ENCODE measurements around the gene OR4P4. TPM values are rescaled to one million over a fixed set of nuclear protein-coding genes. Genes with fewer than 3 reads are reported as not detected.

OR4P4 gene
- total and polyA plus RNA-seq, 9 donors = 0.05 to 0.19 (median 0.08) TPM; not detected in 4

- no peak for DNase-seq
- Histone ChIP-seq H3K27ac (ENCODE audit: low read length) (no peak overlapping the region), H3K4me1 (ENCODE audit: control insufficient read depth, insufficient read depth, low read length) (no peaks in the 10 kb centered on the region), H3K4me3 (ENCODE audit: low read length) (no peak overlapping the region), H3K27me3 (ENCODE audit: control insufficient read depth, insufficient read depth, low read length) (no peaks in the 10 kb centered on the region), H3K9me3 (replicated peaks; ENCODE audit: control insufficient read depth, low read depth, low read length) (peaks cover 9% of the 10 kb centered on the region), H3K36me3 (ENCODE audit: control insufficient read depth, insufficient read depth, low read length) (no peaks in the 10 kb centered on the region)
- WGBS (ENCODE audit: insufficient coverage) = 60% methylated on average over 2 of the region's 5 CpGs
Observed at GRCh38 chr11:55673860-55674259, 38.9 kb downstream of the OR4P4 start.

Other genes with a start within 250 kb of the OR4P4 start
- gene OR4C15, start 80.6 kb upstream of the OR4P4 start, total RNA-seq = not detected
- not detected for gene OR4C15, start 80.6 kb upstream of the OR4P4 start, polyA plus RNA-seq (ENCODE audit: insufficient read depth in 1 of 8, insufficient read length in 8 of 8, low replicate concordance in 1 of 8)
- not detected for gene OR4C16, start 63.0 kb upstream of the OR4P4 start, total RNA-seq
- not detected for gene OR4C16, start 63.0 kb upstream of the OR4P4 start, polyA plus RNA-seq (ENCODE audit: insufficient read depth in 1 of 8, insufficient read length in 8 of 8, low replicate concordance in 1 of 8)
- gene OR4C11, start 27.5 kb upstream of the OR4P4 start, total RNA-seq = not detected
- gene OR4C11, start 27.5 kb upstream of the OR4P4 start, polyA plus RNA-seq (ENCODE audit: insufficient read depth in 1 of 8, insufficient read length in 8 of 8, low replicate concordance in 1 of 8) = under 1 TPM in 1 of 8 donors, not detected in 7; 0.10 TPM
- not detected for gene OR4S2, start 13.2 kb downstream of the OR4P4 start, total RNA-seq
- not detected for gene OR4S2, start 13.2 kb downstream of the OR4P4 start, polyA plus RNA-seq (ENCODE audit: insufficient read depth in 1 of 8, insufficient read length in 8 of 8, low replicate concordance in 1 of 8)
- not detected for gene OR4C6, start 27.1 kb downstream of the OR4P4 start, total RNA-seq
- not detected for gene OR4C6, start 27.1 kb downstream of the OR4P4 start, polyA plus RNA-seq (ENCODE audit: insufficient read depth in 1 of 8, insufficient read length in 8 of 8, low replicate concordance in 1 of 8)
- not detected for gene OR5D13, start 138.3 kb downstream of the OR4P4 start, total RNA-seq
- gene OR5D13, start 138.3 kb downstream of the OR4P4 start, polyA plus RNA-seq (ENCODE audit: insufficient read depth in 1 of 8, insufficient read length in 8 of 8, low replicate concordance in 1 of 8) = not detected
- not detected for gene OR5D14, start 160.4 kb downstream of the OR4P4 start, total RNA-seq
- gene OR5D14, start 160.4 kb downstream of the OR4P4 start, polyA plus RNA-seq (ENCODE audit: insufficient read depth in 1 of 8, insufficient read length in 8 of 8, low replicate concordance in 1 of 8) = not detected
- gene OR5L1, start 176.3 kb downstream of the OR4P4 start, total RNA-seq = not detected
- gene OR5L1, start 176.3 kb downstream of the OR4P4 start, polyA plus RNA-seq (ENCODE audit: insufficient read depth in 1 of 8, insufficient read length in 8 of 8, low replicate concordance in 1 of 8) = not detected
- not detected for gene OR5D18, start 184.5 kb downstream of the OR4P4 start, total RNA-seq
- not detected for gene OR5D18, start 184.5 kb downstream of the OR4P4 start, polyA plus RNA-seq (ENCODE audit: insufficient read depth in 1 of 8, insufficient read length in 8 of 8, low replicate concordance in 1 of 8)
- not detected for gene OR5L2, start 192.1 kb downstream of the OR4P4 start, total RNA-seq
- not detected for gene OR5L2, start 192.1 kb downstream of the OR4P4 start, polyA plus RNA-seq (ENCODE audit: insufficient read depth in 1 of 8, insufficient read length in 8 of 8, low replicate concordance in 1 of 8)
- not detected for gene OR5D16, start 203.6 kb downstream of the OR4P4 start, total RNA-seq
- not detected for gene OR5D16, start 203.6 kb downstream of the OR4P4 start, polyA plus RNA-seq (ENCODE audit: insufficient read depth in 1 of 8, insufficient read length in 8 of 8, low replicate concordance in 1 of 8)
- gene TRIM51, start 248.2 kb downstream of the OR4P4 start, total RNA-seq = not detected
- not detected for gene TRIM51, start 248.2 kb downstream of the OR4P4 start, polyA plus RNA-seq (ENCODE audit: insufficient read depth in 1 of 8, insufficient read length in 8 of 8, low replicate concordance in 1 of 8)

All from muscle of leg (tissue), 11 donors.